Endothelial cell of umbilical vein (primary cell): ENCODE data around the gene DUSP18. TPM values are rescaled to one million over a fixed set of nuclear protein-coding genes. Genes with fewer than 3 reads are reported as not detected.

Experiments used
- BruUV-seq: library from RNA; stranded (reverse); fragments of 400-500 nt; replicated peaks from 2 replicates; lab custom pipeline; 2021; lab: Mats Ljungman, UMichigan
- CTCF ChIA-PET: fragments of 300-600, 350-600 bp; sonication (Branson Sonifier 250); formaldehyde crosslinking; loops from one replicate; lab custom pipeline; 2021; ENCODE audit warnings: antibody characterized with exemption, inconsistent platforms; lab: Charles Lee
- POLR2A ChIA-PET: fragments of 300-600, 350-600 bp; sonication (Branson Sonifier 250); formaldehyde crosslinking; loops from one replicate; lab custom pipeline; 2021; ENCODE audit warnings: antibody characterized with exemption, inconsistent platforms; lab: Charles Lee
- DNase-seq: peaks from one replicate; pipeline ENCODE4 v3.0.0-alpha.2; 2011; ENCODE audit warnings: low read depth, low spot score
- FAIRE-seq: peaks from 2 replicates; lab custom pipeline; 2011; peaks lifted over from hg19 to GRCh38; lab: Jason Lieb, UNC
- H2AFZ ChIP-seq: 2 replicates; pipeline ENCODE4 v1.6.0; 2012; ENCODE audit warnings: low read depth, low read length, control low read depth, inconsistent platforms
- H3K27ac ChIP-seq: 2 replicates; pipeline ENCODE4 v1.5.1; 2011; ENCODE audit warnings: low read depth, mild to moderate bottlenecking, control low read depth, low read length, moderate library complexity; ENCODE audit not compliant: insufficient read depth
- H3K27me3 ChIP-seq, 2 experiments: 2 replicates each; pipeline versions ENCODE4 v1.6.0 to v1.6.1; 2011; ENCODE audit warnings: low read length in 2 of 2, mixed read lengths in 1 of 2; ENCODE audit not compliant: control insufficient read depth in 2 of 2, insufficient read depth in 2 of 2
- H3K36me3 ChIP-seq, 2 experiments: 2 replicates in 1 of 2; 3 replicates in 1 of 2; pipeline ENCODE4 v1.5.1; 2011; ENCODE audit warnings: low read length in 2 of 2, mild to moderate bottlenecking in 1 of 2, moderate library complexity in 1 of 2; ENCODE audit not compliant: control insufficient read depth in 2 of 2, insufficient read depth in 2 of 2; ENCODE audit errors: extremely low read depth in 1 of 2
- H3K4me1 ChIP-seq: 3 replicates; pipeline ENCODE4 v1.5.1; 2011; ENCODE audit warnings: mild to moderate bottlenecking, low read length; ENCODE audit not compliant: control insufficient read depth, insufficient read depth; ENCODE audit errors: extremely low read depth
- H3K4me2 ChIP-seq: 2 replicates; pipeline ENCODE4 v1.6.1; 2011; ENCODE audit warnings: low read length, control low read depth, mixed read lengths; ENCODE audit not compliant: insufficient read depth
- H3K4me3 ChIP-seq, 3 experiments: fragments of 200-600 bp in 1 of 3; sonication (generic), shearing (Covaris generic) in 1 of 3; replicated peaks in 1 of 3; 2 replicates each; pipeline ENCODE4 v1.5.1; 2011 to 2016; ENCODE audit warnings: control low read depth in 3 of 3, low read length in 3 of 3, mild to moderate bottlenecking in 2 of 3, inconsistent platforms in 1 of 3, low read depth in 1 of 3, moderate library complexity in 1 of 3; ENCODE audit not compliant: insufficient read depth in 1 of 3
- H3K79me2 ChIP-seq: 2 replicates; pipeline ENCODE4 v1.6.0; 2012; ENCODE audit warnings: low read length, inconsistent platforms; ENCODE audit not compliant: control insufficient read depth, insufficient read depth
- H3K9ac ChIP-seq: replicated peaks from 2 replicates; pipeline ENCODE3; 2011; ENCODE audit warnings: low read length, control low read depth; ENCODE audit not compliant: insufficient read depth; ENCODE audit errors: extremely low read depth
- H3K9me1 ChIP-seq: replicated peaks from 3 replicates; pipeline ENCODE4 v1.6.0; 2011; ENCODE audit warnings: mild to moderate bottlenecking, low read length; ENCODE audit not compliant: control insufficient read depth, insufficient read depth; ENCODE audit errors: extremely low read depth
- H3K9me3 ChIP-seq: replicated peaks from 2 replicates; pipeline ENCODE4 v1.5.1; 2012; ENCODE audit warnings: low read length, inconsistent platforms; ENCODE audit not compliant: control insufficient read depth, insufficient read depth
- H4K20me1 ChIP-seq: replicated peaks from 2 replicates; pipeline ENCODE3; 2011; ENCODE audit warnings: mild to moderate bottlenecking, low read length; ENCODE audit not compliant: control insufficient read depth, insufficient read depth; ENCODE audit errors: extremely low read depth
- CTCF ChIP-seq, 2 donors: IDR thresholded peaks; 1 replicate in 1 of 2; 2 replicates in 1 of 2; pipeline ENCODE4 v1.5.1; 2011; ENCODE audit warnings: low read length in 2 of 2, mild to moderate bottlenecking in 2 of 2, moderate library complexity in 2 of 2, control low read depth in 1 of 2, inconsistent platforms in 1 of 2, low read depth in 1 of 2; ENCODE audit not compliant: insufficient read depth in 1 of 2; ENCODE audit errors: extremely low read depth in 1 of 2
- FOS ChIP-seq: IDR thresholded peaks from 2 replicates; pipeline ENCODE4 v1.6.1; 2011; ENCODE audit warnings: mild to moderate bottlenecking, low read length, moderate library complexity, borderline replicate concordance; ENCODE audit not compliant: insufficient read depth
- JUN ChIP-seq: IDR thresholded peaks from 2 replicates; pipeline ENCODE4 v1.6.1; 2011; ENCODE audit warnings: borderline replicate concordance, low read depth; ENCODE audit not compliant: insufficient read length, insufficient read depth
- dilution Hi-C: fragments of 300-500 bp; cut with MboI; formaldehyde crosslinking; loops from one replicate; pipeline ENCODE4 v1.15.0; 2019; ENCODE audit warnings: low sequenced_read_pairs; ENCODE audit not compliant: extremely low pct_ligation_motif_present
- intact Hi-C: fragments of 100-400 bp; cut with micrococcal nuclease; formaldehyde crosslinking; loops from one replicate; pipeline ENCODE4 v1.10.0; 2022
- polyA plus RNA-seq, 4 experiments: library from polyadenylated mRNA; depleted of rRNA in 3 of 4; stranded (reverse) in 3 of 4; unstranded in 1 of 4; fragments of >200 nt; gene quantifications; 2 replicates each; pipeline versions ENCODE4 v1.2.1 to v1.2.3, GENCODE V29; 2011 to 2012; ENCODE audit warnings: missing spikeins in 1 of 4
- total RNA-seq: library from RNA; stranded (reverse); gene quantifications from 2 replicates; pipeline ENCODE4 v1.2.3, GENCODE V29; 2021
- TF ChIP-seq, protein P1 (sequence below): IDR thresholded peaks from 2 replicates; pipeline ENCODE4 v1.6.1; 2011; ENCODE audit not compliant: insufficient read depth, insufficient read length

The DUSP18 gene
- total and polyA plus RNA-seq, 2 donors (not counting 3 experiments of a cell fraction or from before 2014, with no cell fraction given), result 18.3 to 30.1 TPM

DNA sequence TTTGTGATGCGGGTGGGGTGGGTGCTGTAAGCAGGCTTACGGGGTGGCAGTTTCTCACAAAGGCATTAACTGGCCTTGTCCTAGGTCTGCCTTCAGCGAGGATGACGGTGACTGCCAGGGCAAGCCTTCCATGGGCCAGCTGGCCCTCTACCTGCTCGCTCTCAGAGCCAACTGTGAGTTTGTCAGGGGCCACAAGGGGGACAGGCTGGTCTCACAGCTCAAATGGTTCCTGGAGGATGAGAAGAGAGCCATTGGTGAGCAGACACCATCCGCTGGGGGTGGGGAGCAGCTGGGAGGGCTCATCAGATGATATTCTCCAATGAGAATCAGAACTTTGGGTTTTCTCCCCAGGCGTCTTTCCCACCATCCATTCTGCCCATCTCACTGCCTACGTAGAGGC lies 54.9 kb downstream of the DUSP18 start:
- no peak for DNase-seq
- no peak overlapping the region for H3K4me3 ChIP-seq
- TF ChIP-seq CTCF (IDR thresholded peaks at IDR 0.05; ENCODE audit: extremely low read depth in 1 of 2, insufficient read depth in 1 of 2, low read depth in 1 of 2, low read length in 2 of 2) (no peak), JUN (no peak), FOS (no peak)
- TF ChIP-seq, protein P1, sequence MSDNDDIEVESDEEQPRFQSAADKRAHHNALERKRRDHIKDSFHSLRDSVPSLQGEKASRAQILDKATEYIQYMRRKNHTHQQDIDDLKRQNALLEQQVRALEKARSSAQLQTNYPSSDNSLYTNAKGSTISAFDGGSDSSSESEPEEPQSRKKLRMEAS, result no peak
- peaks cover 0 to 38% of the 10 kb centered on the region in 2 experiments for H3K36me3 ChIP-seq
- no peak overlapping the region for H2AFZ ChIP-seq
- dilution Hi-C loops (no loop called here), intact Hi-C loops (no loop called here)
- H3K79me2 ChIP-seq, result no peaks in the 10 kb centered on the region
- no peak overlapping the region for H3K9ac ChIP-seq
- H3K4me2 ChIP-seq, result no peak overlapping the region
- peaks cover 25% of the 10 kb centered on the region for H3K4me1 ChIP-seq
- no peaks in the 10 kb centered on the region for H3K9me1 ChIP-seq
- no peaks in the 10 kb centered on the region for H3K27me3 ChIP-seq
- ChIA-PET POLR2A (no interaction called here), CTCF (interaction anchor here (1.3 to 1.6 kb wide), 3 partner anchors 15 to 142 kb away, joined by 4 to 8 read pairs (median 4); no protein-coding TSS in a partner anchor)
- no peak overlapping the region for H3K27ac ChIP-seq
- BruUV-seq, result no TSS peak
- H4K20me1 ChIP-seq, result no peaks in the 10 kb centered on the region
- H3K9me3 ChIP-seq, result no peaks in the 10 kb centered on the region
- FAIRE-seq, result no peak

Other genes starting within 250 kb of the DUSP18 start
- gene MTFP1, start 242.1 kb downstream of the DUSP18 start, total RNA-seq, result 30.3 and 33.9 TPM in 2 replicates
- 41.9 and 55.4 TPM in 2 replicates for gene MTFP1, start 242.1 kb downstream of the DUSP18 start, polyA plus RNA-seq
- not detected in 2 replicates for gene SEC14L3, start 195.9 kb downstream of the DUSP18 start, total RNA-seq
- not detected in 2 replicates for gene SEC14L3, start 195.9 kb downstream of the DUSP18 start, polyA plus RNA-seq
- not detected in 2 replicates for gene SEC14L4, start 162.2 kb downstream of the DUSP18 start, total RNA-seq
- not detected in 2 replicates for gene SEC14L4, start 162.2 kb downstream of the DUSP18 start, polyA plus RNA-seq
- 0.15 TPM in 1 of 2 replicates, not detected in the other for gene SEC14L6, start 121.1 kb downstream of the DUSP18 start, total RNA-seq
- gene SEC14L6, start 121.1 kb downstream of the DUSP18 start, polyA plus RNA-seq, result 0.04 and 0.11 TPM in 2 replicates
- gene GAL3ST1, start 93.2 kb downstream of the DUSP18 start, total RNA-seq, result not detected in 2 replicates
- 0.06 TPM in 1 of 2 replicates, not detected in the other for gene GAL3ST1, start 93.2 kb downstream of the DUSP18 start, polyA plus RNA-seq
- 106 and 110 TPM in 2 replicates for gene PES1, start 76.0 kb downstream of the DUSP18 start, total RNA-seq
- 135 and 154 TPM in 2 replicates for gene PES1, start 76.0 kb downstream of the DUSP18 start, polyA plus RNA-seq
- 62.3 and 80.6 TPM in 2 replicates for gene TCN2, start 60.7 kb downstream of the DUSP18 start, total RNA-seq
- gene TCN2, start 60.7 kb downstream of the DUSP18 start, polyA plus RNA-seq, result 188 and 199 TPM in 2 replicates
- gene SLC35E4, start 32.1 kb downstream of the DUSP18 start, total RNA-seq, result 15.3 TPM in 2 replicates
- gene SLC35E4, start 32.1 kb downstream of the DUSP18 start, polyA plus RNA-seq, result 10.7 and 14.8 TPM in 2 replicates
- gene OSBP2, start 27.0 kb upstream of the DUSP18 start, total RNA-seq, result 6.5 and 7.5 TPM in 2 replicates
- gene OSBP2, start 27.0 kb upstream of the DUSP18 start, polyA plus RNA-seq, result 4.1 and 4.3 TPM in 2 replicates